ENCODE results near the gene BANF1.
"Not testable (repeated sequence)": the region's sequence is repeated elsewhere in the genome, so short reads cannot be mapped to it uniquely, and the experiment has no call there.

The BANF1 gene

GRCh38 chr11:66011239-66011784 is 9.0 kb downstream of the BANF1 start:
- DNase-seq (ENCODE audit: low read depth in 2 of 2), result no peak

- DNase-seq (ENCODE audit: low read depth in 2 of 2), result no peak
These were observed 9.5 kb downstream of the BANF1 start, which contains the start of gene CST6 for GRCh38 chr11:66011785-66012303. Gene CST6, plus strand, starts transcription at chr11:66012008. Its CDS starts 37 bp downstream, at chr11:66012045.

GRCh38 chr11:66012371-66012945 is 10.2 kb downstream of the BANF1 start:
- no peak for DNase-seq (ENCODE audit: low read depth in 2 of 2)

- no peak for DNase-seq (ENCODE audit: low read depth in 2 of 2)
These were observed 10.9 kb downstream of the BANF1 start for GRCh38 chr11:66012946-66013761.

- DNase-seq (ENCODE audit: low read depth in 2 of 2), result no peak
These were observed 11.4 kb downstream of the BANF1 start for GRCh38 chr11:66013762-66014100.

GRCh38 chr11:66014804-66015453 is 12.6 kb downstream of the BANF1 start:
- DNase-seq (ENCODE audit: low read depth in 2 of 2), result no peak

- DNase-seq (ENCODE audit: low read depth in 2 of 2), result no peak
These were observed 13.2 kb downstream of the BANF1 start for GRCh38 chr11:66015454-66015881.

GRCh38 chr11:66015936-66016792 is 13.9 kb downstream of the BANF1 start:
- DNase-seq (ENCODE audit: low read depth in 2 of 2), result no peak

- DNase-seq (ENCODE audit: low read depth in 2 of 2), result no peak
These were observed 14.5 kb downstream of the BANF1 start for GRCh38 chr11:66016793-66017177.

- DNase-seq (ENCODE audit: low read depth in 2 of 2), result no peak
These were observed 15.0 kb downstream of the BANF1 start for GRCh38 chr11:66017321-66017720.

- no peak for DNase-seq (ENCODE audit: low read depth in 2 of 2)
These were observed 17.9 kb downstream of the BANF1 start for GRCh38 chr11:66020212-66020611.

GRCh38 chr11:66020618-66021357 is 18.5 kb downstream of the BANF1 start:
- peak in 1 of 2 donors; percentile 16 for DNase-seq (ENCODE audit: low read depth in 2 of 2)

GRCh38 chr11:66022401-66023185 is 20.3 kb downstream of the BANF1 start:
- peak; percentile 62 to 65 for DNase-seq (ENCODE audit: low read depth in 2 of 2)

GRCh38 chr11:66023186-66023440 is 20.8 kb downstream of the BANF1 start:
- DNase-seq (ENCODE audit: low read depth in 2 of 2), result not testable (repeated sequence)

- DNase-seq (ENCODE audit: low read depth in 2 of 2), result no peak
These were observed 23.8 kb downstream of the BANF1 start, which contains the start of gene CATSPER1 for GRCh38 chr11:66026017-66026529. Gene CATSPER1, minus strand, starts transcription at chr11:66026479. Its CDS starts 100 bp downstream, at chr11:66026379.

GRCh38 chr11:66032957-66033735 is 30.8 kb downstream of the BANF1 start:
- DNase-seq (ENCODE audit: low read depth in 2 of 2), result no peak

- no peak for DNase-seq (ENCODE audit: low read depth in 2 of 2)
These were observed 33.5 kb downstream of the BANF1 start for GRCh38 chr11:66035653-66036333.

- no peak for DNase-seq (ENCODE audit: low read depth in 2 of 2)
These were observed 34.0 kb downstream of the BANF1 start for GRCh38 chr11:66036334-66036710.

Measured in stimulated activated CD8-positive, alpha-beta memory T cell treated with anti-CD3 and anti-CD28 coated beads, Interleukin-7, amount 100 ng/mL, for 1 hour (primary cell).